IMR-90 (cell line): ENCODE measurements around the gene DYNLRB1. TPM values are rescaled to one million over a fixed set of nuclear protein-coding genes. Genes with fewer than 3 reads are reported as not detected.
A peak's percentile ranks its signal among the peaks of the same experiment; 100 is the strongest.

Experiments
- ATAC-seq: fragments of 200-7000 bp; cut with Tn5 transposase; 2 replicates; pipeline ENCODE4 v1.9.1; 2020; ENCODE audit warnings: low read depth, mild to moderate bottlenecking, moderate library complexity
- BruUV-seq: library from RNA; stranded (reverse); fragments of 400-500 nt; replicated peaks from 2 replicates; lab custom pipeline; 2021; lab: Mats Ljungman, UMichigan
- CTCF ChIA-PET: fragments of 300-600 bp; formaldehyde crosslinking; extraction: SDS; loops from one replicate; lab custom pipeline; 2021; ENCODE audit warnings: antibody characterized with exemption; lab: Yijun Ruan, JAX
- POLR2A ChIA-PET: fragments of 300-600 bp; sonication (Branson Sonifier 250); formaldehyde crosslinking; loops from one replicate; lab custom pipeline; 2022; ENCODE audit warnings: antibody characterized with exemption; ENCODE audit not compliant: unreplicated experiment; lab: Charles Lee
- DNase-seq: peaks from one replicate; pipeline ENCODE4 v3.0.0; 2013
- H2AFZ ChIP-seq: replicated peaks from 2 replicates; pipeline ENCODE3; 2013; ENCODE audit warnings: low read length, mild to moderate bottlenecking; ENCODE audit not compliant: poor library complexity
- H2AK5ac ChIP-seq: 2 replicates; pipeline ENCODE4 v1.6.1; 2013; ENCODE audit warnings: low read depth, low read length, inconsistent platforms
- H2AK9ac ChIP-seq: replicated peaks from 2 replicates; pipeline ENCODE3; 2013; ENCODE audit warnings: mild to moderate bottlenecking, low read depth, low read length, moderate library complexity; ENCODE audit not compliant: poor library complexity
- H2BK120ac ChIP-seq: 2 replicates; pipeline ENCODE4 v1.6.1; 2013; ENCODE audit warnings: low read depth, low read length, inconsistent platforms
- H2BK15ac ChIP-seq: 3 replicates; pipeline ENCODE4 v1.6.1; 2013; ENCODE audit warnings: low read depth, low read length, inconsistent platforms
- H2BK20ac ChIP-seq: 2 replicates; pipeline ENCODE4 v1.6.1; 2013; ENCODE audit warnings: low read depth, mild to moderate bottlenecking, inconsistent platforms, low read length, moderate library complexity
- H2BK5ac ChIP-seq: 2 replicates; pipeline ENCODE4 v1.6.1; 2013; ENCODE audit warnings: mild to moderate bottlenecking, low read depth, low read length, inconsistent platforms; ENCODE audit not compliant: poor library complexity, severe bottlenecking
- H3K14ac ChIP-seq: replicated peaks from 2 replicates; pipeline ENCODE4 v1.6.1; 2013; ENCODE audit warnings: low read depth, low read length, inconsistent platforms
- H3K18ac ChIP-seq: 2 replicates; pipeline ENCODE4 v1.6.1; 2013; ENCODE audit warnings: low read depth, low read length, control low read depth
- H3K23ac ChIP-seq: 2 replicates; pipeline ENCODE4 v1.6.1; 2013; ENCODE audit warnings: low read depth, low read length, inconsistent platforms
- H3K27ac ChIP-seq: 2 replicates; pipeline ENCODE4 v1.5.1; 2013; ENCODE audit warnings: mild to moderate bottlenecking, control low read depth, low read length; ENCODE audit not compliant: insufficient read depth
- H3K27me3 ChIP-seq: 2 replicates; pipeline ENCODE4 v1.6.1; 2013; ENCODE audit warnings: low read length; ENCODE audit not compliant: control insufficient read depth, insufficient read depth
- H3K36me3 ChIP-seq: 2 replicates; pipeline ENCODE4 v1.6.1; 2013; ENCODE audit warnings: low read length, mixed read lengths; ENCODE audit not compliant: control insufficient read depth, insufficient read depth
- H3K4ac ChIP-seq: 2 replicates; pipeline ENCODE4 v1.6.1; 2013; ENCODE audit warnings: low read depth, low read length, inconsistent platforms
- H3K4me1 ChIP-seq: 2 replicates; pipeline ENCODE4 v1.6.1; 2013; ENCODE audit warnings: low read length, mixed read lengths; ENCODE audit not compliant: control insufficient read depth, insufficient read depth
- H3K4me2 ChIP-seq: 2 replicates; pipeline ENCODE4 v1.6.1; 2013; ENCODE audit warnings: low read depth, mild to moderate bottlenecking, control low read depth, low read length, moderate library complexity
- H3K4me3 ChIP-seq: 2 replicates; pipeline ENCODE4 v1.5.1; 2013; ENCODE audit warnings: low read depth, mild to moderate bottlenecking, control low read depth, low read length, moderate library complexity; ENCODE audit not compliant: insufficient read depth
- H3K56ac ChIP-seq: 2 replicates; pipeline ENCODE4 v1.6.1; 2013; ENCODE audit warnings: low read length, inconsistent platforms; ENCODE audit not compliant: insufficient read depth; ENCODE audit errors: extremely low read depth
- H3K79me1 ChIP-seq, 2 experiments: 2 replicates each; pipeline ENCODE4 v1.6.1; 2013; ENCODE audit warnings: low read length in 2 of 2, inconsistent platforms in 1 of 2, low read depth in 1 of 2
- H3K9ac ChIP-seq: 2 replicates; pipeline ENCODE4 v1.6.1; 2013; ENCODE audit warnings: low read depth, low read length, control low read depth
- H3K9me1 ChIP-seq: 2 replicates; pipeline ENCODE4 v1.6.1; 2013; ENCODE audit warnings: low read length, inconsistent platforms; ENCODE audit not compliant: insufficient read depth
- H3K9me3 ChIP-seq: 2 replicates; pipeline ENCODE4 v1.6.1; 2013; ENCODE audit warnings: low read length; ENCODE audit not compliant: control insufficient read depth, insufficient read depth
- H4K20me1 ChIP-seq: 2 replicates; pipeline ENCODE4 v1.6.1; 2013; ENCODE audit warnings: low read length, inconsistent platforms; ENCODE audit not compliant: insufficient read depth
- H4K5ac ChIP-seq: 2 replicates; pipeline ENCODE4 v1.6.1; 2013; ENCODE audit warnings: mild to moderate bottlenecking, low read depth, low read length, control low read depth
- H4K8ac ChIP-seq, 2 experiments: 2 replicates each; pipeline ENCODE4 v1.6.1; 2013; ENCODE audit warnings: low read depth in 2 of 2, low read length in 2 of 2, control low read depth in 1 of 2, inconsistent platforms in 1 of 2
- H4K91ac ChIP-seq: 2 replicates; pipeline ENCODE4 v1.6.1; 2013; ENCODE audit warnings: low read depth, low read length, inconsistent platforms; ENCODE audit not compliant: insufficient read depth
- CEBPB ChIP-seq: IDR thresholded peaks from 2 replicates; pipeline ENCODE4 v1.6.1; 2012; ENCODE audit warnings: low read depth, low read length, improper control_type of control experiment
- CHD1 ChIP-seq: IDR thresholded peaks from 2 replicates; pipeline ENCODE4 v1.6.1; 2012; ENCODE audit warnings: low read depth, low read length, improper control_type of control experiment
- FOS ChIP-seq: fragments of 150-350 bp; IDR thresholded peaks from 2 replicates; pipeline ENCODE4 v1.6.1; 2016; ENCODE audit warnings: low read depth, low read length
- MAFK ChIP-seq: IDR thresholded peaks from 2 replicates; pipeline ENCODE4 v1.6.1; 2012; ENCODE audit warnings: low read depth, low read length, improper control_type of control experiment
- MXI1 ChIP-seq: IDR thresholded peaks from 2 replicates; pipeline ENCODE4 v1.6.1; 2012; ENCODE audit warnings: low read depth, mild to moderate bottlenecking, low read length, moderate library complexity, borderline replicate concordance
- POLR2A ChIP-seq: IDR thresholded peaks from 2 replicates; pipeline ENCODE4 v1.6.1; 2012; ENCODE audit warnings: mild to moderate bottlenecking, low read depth, low read length
- RAD21 ChIP-seq: IDR thresholded peaks from 2 replicates; pipeline ENCODE4 v1.6.1; 2012; ENCODE audit warnings: low read length, improper control_type of control experiment
- RCOR1 ChIP-seq: IDR thresholded peaks from 2 replicates; pipeline ENCODE4 v1.6.1; 2012; ENCODE audit warnings: mild to moderate bottlenecking, low read length, improper control_type of control experiment; ENCODE audit not compliant: insufficient replicate concordance
- SMC3 ChIP-seq: fragments of 150-350 bp; IDR thresholded peaks from 2 replicates; pipeline ENCODE4 v1.6.1; 2016; ENCODE audit warnings: low read depth, mild to moderate bottlenecking, antibody characterized with exemption, low read length, moderate library complexity
- WGBS, 2 experiments: methylation state at CpG; one replicate each; pipeline versions ENCODE4 v1.1.5 to v1.1.7; 2013; ENCODE audit warnings: missing lambda C conversion rate in 2 of 2; ENCODE audit not compliant: insufficient read length in 1 of 2; ENCODE audit errors: extremely low coverage in 2 of 2; 5-methylcytosine and 5-hydroxymethylcytosine counted together
- dilution Hi-C: fragments of 300-500 bp; cut with HindIII; formaldehyde crosslinking; loops from one replicate; pipeline ENCODE4 v1.14.3; 2018; ENCODE audit warnings: low sequenced_read_pairs; ENCODE audit not compliant: unreplicated experiment
- in situ Hi-C: fragments of 300-500 bp; cut with MboI; formaldehyde crosslinking; loops from 3 replicates; pipeline ENCODE4 v1.14.3; 2019; ENCODE audit warnings: low sequenced_read_pairs, inconsistent platforms, mixed read lengths
- intact Hi-C: fragments of 100-400 bp; cut with micrococcal nuclease; formaldehyde crosslinking; loops from 2 replicates; pipeline ENCODE4 v1.10.0; 2022
- polyA plus RNA-seq, 3 experiments: library from polyadenylated mRNA; depleted of rRNA; stranded (reverse); fragments of >200 nt; gene quantifications; 2 replicates each; pipeline ENCODE4 v1.2.3, GENCODE V29; 2012; ENCODE audit warnings: low replicate concordance in 1 of 3
- total RNA-seq: library from RNA; depleted of rRNA; stranded (reverse); fragments of >200 nt; gene quantifications from 2 replicates; pipeline ENCODE4 v1.2.3, GENCODE V29; 2012
- TF ChIP-seq, protein P1 (sequence below): conservative IDR thresholded peaks from 2 replicates; pipeline ENCODE4 v1.5.1; 2012; ENCODE audit warnings: mild to moderate bottlenecking, low read depth, low read length, improper control_type of control experiment
- TF ChIP-seq, protein P2 (sequence below): fragments of 150-350 bp; IDR thresholded peaks from 2 replicates; pipeline ENCODE4 v1.6.1; 2017; ENCODE audit warnings: mild to moderate bottlenecking, antibody characterized with exemption, low read length, low read depth
- TF ChIP-seq, protein P3 (sequence below): fragments of 150-350 bp; IDR thresholded peaks from 2 replicates; pipeline ENCODE4 v1.6.1; 2016; ENCODE audit warnings: low read depth, mild to moderate bottlenecking, low read length, moderate library complexity, borderline replicate concordance

The DYNLRB1 gene
- total and polyA plus RNA-seq, 2 of the 4 experiments (the other 2 are of a cell fraction), result 82.4 to 380 TPM

DNA sequence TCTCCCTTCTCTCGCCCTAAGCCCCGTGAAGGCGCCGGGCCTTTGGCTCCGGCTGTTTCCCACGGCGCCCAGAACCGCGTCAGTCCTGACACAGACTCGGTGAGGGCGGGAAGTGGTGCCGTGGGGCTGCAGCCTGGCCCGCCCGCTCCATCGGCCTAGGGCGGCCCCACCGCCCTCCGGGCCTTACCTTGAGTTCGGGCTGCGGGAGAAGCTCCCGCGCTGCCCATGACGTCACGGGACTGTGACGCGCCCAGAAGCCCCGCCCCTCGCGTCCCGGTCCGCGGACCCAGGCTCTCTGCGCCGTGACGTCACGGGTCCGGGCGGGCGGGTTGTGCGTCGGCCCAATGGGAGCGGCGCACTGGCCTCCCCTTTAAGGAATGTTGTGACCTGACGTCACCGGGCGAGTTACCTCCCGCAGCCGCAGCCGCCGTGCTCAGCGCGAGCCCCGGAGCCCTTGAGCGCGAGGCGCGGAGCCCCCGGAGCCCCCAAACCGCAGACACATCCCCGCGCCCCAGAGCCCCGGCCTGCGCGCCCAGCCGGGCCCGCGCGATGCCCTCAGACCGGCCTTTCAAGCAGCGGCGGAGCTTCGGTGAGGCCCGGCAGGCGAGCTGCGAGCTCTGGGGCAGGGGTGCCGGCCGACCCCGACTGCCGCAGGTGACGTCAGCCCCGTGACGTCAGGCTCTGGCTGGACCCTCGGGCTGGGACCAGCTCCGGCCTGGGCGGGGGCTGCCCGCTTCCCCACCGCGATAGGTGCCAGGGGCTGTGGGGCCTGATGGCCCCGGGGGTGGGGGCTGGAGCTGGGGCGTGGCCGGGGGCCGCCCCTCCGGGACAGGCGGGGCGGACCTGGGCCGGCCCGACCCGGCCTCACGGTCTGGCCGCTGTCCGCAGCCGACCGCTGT is 42.3 kb downstream of the DYNLRB1 start, which contains the start of gene MAP1LC3A:
Gene MAP1LC3A, plus strand, starts transcription at position 399 of the 899 bp plus-strand sequence. Its CDS starts 151 bp downstream, at position 550.
- intact Hi-C loops, result loop anchor here (5.0 kb wide), 1 partner anchor 144 kb away; the partner anchor contains the start of gene TP53INP2
- no peak within 1 kb of the TSS for H2BK20ac ChIP-seq
- H3K18ac ChIP-seq, result no peak within 1 kb of the TSS; the same call in 1 of the 2 replicates
- 0 out of 2 replicates have a peak, but pooled peaks cover 3% of the 10 kb centered on the region for H3K9me1 ChIP-seq
- peak within 1 kb of the TSS; percentile 80; the same call in 1 of the 2 replicates for H2AK5ac ChIP-seq
- H4K5ac ChIP-seq, result peak within 1 kb of the TSS; percentile 87
- DNase-seq, result peak; percentile 95
- no peak within 1 kb of the TSS for H3K56ac ChIP-seq
- H3K9me3 ChIP-seq, result no peaks in the 10 kb centered on the region
- peaks cover 3% of the 10 kb centered on the region; the same call in 1 of the 2 replicates for H3K36me3 ChIP-seq
- ChIA-PET POLR2A (no interaction called here), CTCF (no interaction called here)
- peak within 1 kb of the TSS; percentile 76 for H3K4me3 ChIP-seq
- peak within 1 kb of the TSS; percentile 74; the same call in 1 of the 2 replicates for H3K23ac ChIP-seq
- H2BK5ac ChIP-seq, result peak within 1 kb of the TSS; percentile 14
- peaks cover 2% of the 10 kb centered on the region; the same call in 1 of the 2 replicates for H3K4me1 ChIP-seq
- peak within 1 kb of the TSS; percentile 74 for H3K14ac ChIP-seq
- no peaks in the 10 kb centered on the region for H4K20me1 ChIP-seq
- BruUV-seq, result TSS peak; percentile 66
- no peaks in the 10 kb centered on the region for H3K27me3 ChIP-seq
- peak; percentile 92 for ATAC-seq
- peak within 1 kb of the TSS; percentile 61 for H3K4ac ChIP-seq
- peak within 1 kb of the TSS; percentile 96 for H2AFZ ChIP-seq
- 0 out of 2 replicates have a peak within 1 kb of the TSS, but pooled peaks have one; percentile 24 for H4K91ac ChIP-seq
- H3K9ac ChIP-seq, result peak within 1 kb of the TSS; percentile 66
- H4K8ac ChIP-seq, result peak within 1 kb of the TSS; percentile 74 to 98; a peak in 3 of 4 replicates
- H3K79me1 ChIP-seq, result peaks cover 0 to 13% of the 10 kb centered on the region in 2 experiments; a peak in 2 of 4 replicates
- dilution Hi-C loops, result no loop called here
- H3K4me2 ChIP-seq, result peak within 1 kb of the TSS; percentile 94
- peak within 1 kb of the TSS; percentile 35 for H3K27ac ChIP-seq
- in situ Hi-C loops, result no loop called here
- H2BK15ac ChIP-seq, result no peak within 1 kb of the TSS; the same call in 2 of the 3 replicates
- H2AK9ac ChIP-seq, result peak within 1 kb of the TSS; percentile 85
- WGBS, 2 experiments, result 1% methylated on average over 76 of the region's 103 CpGs; no CpG with 5 or more reads in 1 of the 2 experiments
- H2BK120ac ChIP-seq, result peak within 1 kb of the TSS; percentile 27; the same call in 1 of the 2 replicates
- TF ChIP-seq POLR2A (peak; percentile 76), CEBPB (no peak), FOS (no peak), RCOR1 (no peak), CHD1 (no peak; the same call in 1 of the 2 replicates), RAD21 (no peak), SMC3 (no peak), MXI1 (no peak; the same call in 1 of the 2 replicates), MAFK (no peak)
- TF ChIP-seq, protein P1, sequence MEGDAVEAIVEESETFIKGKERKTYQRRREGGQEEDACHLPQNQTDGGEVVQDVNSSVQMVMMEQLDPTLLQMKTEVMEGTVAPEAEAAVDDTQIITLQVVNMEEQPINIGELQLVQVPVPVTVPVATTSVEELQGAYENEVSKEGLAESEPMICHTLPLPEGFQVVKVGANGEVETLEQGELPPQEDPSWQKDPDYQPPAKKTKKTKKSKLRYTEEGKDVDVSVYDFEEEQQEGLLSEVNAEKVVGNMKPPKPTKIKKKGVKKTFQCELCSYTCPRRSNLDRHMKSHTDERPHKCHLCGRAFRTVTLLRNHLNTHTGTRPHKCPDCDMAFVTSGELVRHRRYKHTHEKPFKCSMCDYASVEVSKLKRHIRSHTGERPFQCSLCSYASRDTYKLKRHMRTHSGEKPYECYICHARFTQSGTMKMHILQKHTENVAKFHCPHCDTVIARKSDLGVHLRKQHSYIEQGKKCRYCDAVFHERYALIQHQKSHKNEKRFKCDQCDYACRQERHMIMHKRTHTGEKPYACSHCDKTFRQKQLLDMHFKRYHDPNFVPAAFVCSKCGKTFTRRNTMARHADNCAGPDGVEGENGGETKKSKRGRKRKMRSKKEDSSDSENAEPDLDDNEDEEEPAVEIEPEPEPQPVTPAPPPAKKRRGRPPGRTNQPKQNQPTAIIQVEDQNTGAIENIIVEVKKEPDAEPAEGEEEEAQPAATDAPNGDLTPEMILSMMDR, result no peak
- TF ChIP-seq, protein P2, sequence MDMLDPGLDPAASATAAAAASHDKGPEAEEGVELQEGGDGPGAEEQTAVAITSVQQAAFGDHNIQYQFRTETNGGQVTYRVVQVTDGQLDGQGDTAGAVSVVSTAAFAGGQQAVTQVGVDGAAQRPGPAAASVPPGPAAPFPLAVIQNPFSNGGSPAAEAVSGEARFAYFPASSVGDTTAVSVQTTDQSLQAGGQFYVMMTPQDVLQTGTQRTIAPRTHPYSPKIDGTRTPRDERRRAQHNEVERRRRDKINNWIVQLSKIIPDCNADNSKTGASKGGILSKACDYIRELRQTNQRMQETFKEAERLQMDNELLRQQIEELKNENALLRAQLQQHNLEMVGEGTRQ, result no peak
- TF ChIP-seq, protein P3, sequence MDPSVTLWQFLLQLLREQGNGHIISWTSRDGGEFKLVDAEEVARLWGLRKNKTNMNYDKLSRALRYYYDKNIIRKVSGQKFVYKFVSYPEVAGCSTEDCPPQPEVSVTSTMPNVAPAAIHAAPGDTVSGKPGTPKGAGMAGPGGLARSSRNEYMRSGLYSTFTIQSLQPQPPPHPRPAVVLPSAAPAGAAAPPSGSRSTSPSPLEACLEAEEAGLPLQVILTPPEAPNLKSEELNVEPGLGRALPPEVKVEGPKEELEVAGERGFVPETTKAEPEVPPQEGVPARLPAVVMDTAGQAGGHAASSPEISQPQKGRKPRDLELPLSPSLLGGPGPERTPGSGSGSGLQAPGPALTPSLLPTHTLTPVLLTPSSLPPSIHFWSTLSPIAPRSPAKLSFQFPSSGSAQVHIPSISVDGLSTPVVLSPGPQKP, result no peak
